Caki2 (cell line): ENCODE measurements around the gene HAAO. TPM values are rescaled to one million over a fixed set of nuclear protein-coding genes. Genes with fewer than 3 reads are reported as not detected.
A peak's percentile ranks its signal among the peaks of the same experiment; 100 is the strongest.

ENCODE experiments used
- DNase-seq: peaks from one replicate; pipeline ENCODE4 v3.0.0-alpha.2; 2015; ENCODE audit warnings: low read depth
- in situ Hi-C: cut with HindIII; loops from 2 replicates; pipeline ENCODE4 v1.10.0; 2016; ENCODE audit warnings: low sequenced_read_pairs, low pct_unique_long_range_greater_than_20kb, mixed read lengths
- total RNA-seq: library from RNA; depleted of rRNA; stranded (reverse); fragments of >200 nt; shearing (Covaris generic); gene quantifications from 2 replicates; pipeline ENCODE4 v1.2.3, GENCODE V29; 2014; ENCODE audit warnings: low replicate concordance

HAAO gene
- total RNA-seq, 1 experiment from 2014 or later, result not detected

DNA sequence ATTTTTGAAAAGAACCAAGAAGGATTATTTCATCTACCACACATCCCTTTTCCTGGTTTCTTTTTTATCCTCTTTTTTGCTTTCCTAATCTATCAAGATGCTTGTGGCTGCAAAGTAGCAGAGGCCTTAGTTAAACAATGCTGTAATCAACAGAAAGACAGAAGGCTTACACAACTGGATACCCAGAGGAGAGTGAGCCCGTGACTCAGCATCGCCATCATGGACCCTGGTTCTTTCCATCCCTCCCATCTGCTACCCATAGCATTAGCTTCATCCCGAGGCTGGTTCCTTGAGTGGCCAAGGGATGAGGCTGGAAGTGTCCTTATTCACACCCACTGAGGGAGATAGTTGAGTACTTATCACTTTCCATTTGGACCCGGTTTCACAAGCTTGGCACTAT is 7.5 kb upstream of the HAAO start:
- in situ Hi-C loops, result no loop called here
- no peak for DNase-seq

- no peak for DNase-seq
- in situ Hi-C loops, result no loop called here
These were observed 4.9 kb upstream of the HAAO start for GRCh38 chr2:42797281-42797680.

DNA sequence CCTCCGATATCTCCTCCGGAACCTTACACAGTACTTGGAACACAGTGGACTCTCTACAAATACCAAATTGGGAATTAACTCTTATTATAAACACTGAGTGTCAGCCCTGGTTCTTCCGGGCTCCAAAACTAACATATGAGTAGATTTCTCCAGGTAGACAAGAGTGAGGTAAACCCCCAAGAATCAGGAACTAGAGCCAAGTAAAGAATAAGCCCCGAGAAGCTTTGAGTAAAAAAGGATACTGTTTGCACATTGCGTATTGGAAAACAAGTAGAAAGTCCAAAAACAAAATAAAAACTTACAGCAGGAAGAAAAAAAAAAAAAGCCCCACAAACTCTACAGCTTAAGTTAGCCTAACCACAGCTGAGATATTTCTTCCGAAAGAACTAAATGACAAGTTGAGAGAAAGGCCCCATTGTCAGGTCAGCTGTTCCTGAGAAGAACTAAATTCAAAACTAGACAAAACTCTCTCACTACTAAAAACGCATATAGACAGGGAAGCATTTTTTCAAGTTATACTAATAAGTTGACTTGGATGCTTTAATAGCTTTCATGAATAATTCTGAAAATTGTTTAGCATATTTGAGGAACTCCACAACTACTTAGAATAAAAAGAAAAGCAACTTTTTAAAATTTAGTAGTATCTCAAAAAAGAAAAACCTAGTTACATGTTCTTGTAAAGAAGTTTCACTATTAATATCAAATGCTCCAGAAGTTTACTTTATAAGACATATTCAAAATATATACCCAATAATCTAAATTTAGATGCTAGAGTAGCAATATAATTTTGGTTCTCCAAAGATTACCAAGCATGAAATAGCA is 4.3 kb upstream of the HAAO start:
- in situ Hi-C loops, result no loop called here

DNA sequence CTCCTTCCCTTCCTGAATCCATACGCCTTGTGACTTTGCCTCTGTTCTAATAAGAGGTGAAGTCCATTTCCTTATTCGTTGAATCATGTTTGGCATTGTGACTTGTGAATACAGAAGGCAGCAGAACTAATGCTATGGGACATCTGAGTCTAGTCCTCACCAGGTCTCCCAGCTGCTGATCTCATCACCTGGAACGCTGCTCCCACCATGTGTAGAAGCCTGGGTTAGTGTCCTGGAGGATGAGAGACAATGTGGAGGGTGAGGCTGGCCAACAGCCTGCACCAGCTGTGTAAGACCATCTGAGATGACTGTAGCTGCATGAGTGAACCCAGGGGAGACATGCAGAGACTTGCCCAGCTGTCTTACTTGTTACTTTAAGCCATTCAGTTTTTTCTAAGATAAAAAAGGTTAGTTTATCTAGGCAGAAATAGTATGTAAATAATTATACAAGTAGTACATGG is 3.5 kb upstream of the HAAO start:
- peak; percentile 12 for DNase-seq
- in situ Hi-C loops, result no loop called here

More for the DNA sequence above, 4.3 kb upstream of the HAAO start:
- no peak for DNase-seq

- in situ Hi-C loops, result no loop called here
- DNase-seq, result no peak
These were observed 2.9 kb upstream of the HAAO start for GRCh38 chr2:42795275-42795674.

DNA sequence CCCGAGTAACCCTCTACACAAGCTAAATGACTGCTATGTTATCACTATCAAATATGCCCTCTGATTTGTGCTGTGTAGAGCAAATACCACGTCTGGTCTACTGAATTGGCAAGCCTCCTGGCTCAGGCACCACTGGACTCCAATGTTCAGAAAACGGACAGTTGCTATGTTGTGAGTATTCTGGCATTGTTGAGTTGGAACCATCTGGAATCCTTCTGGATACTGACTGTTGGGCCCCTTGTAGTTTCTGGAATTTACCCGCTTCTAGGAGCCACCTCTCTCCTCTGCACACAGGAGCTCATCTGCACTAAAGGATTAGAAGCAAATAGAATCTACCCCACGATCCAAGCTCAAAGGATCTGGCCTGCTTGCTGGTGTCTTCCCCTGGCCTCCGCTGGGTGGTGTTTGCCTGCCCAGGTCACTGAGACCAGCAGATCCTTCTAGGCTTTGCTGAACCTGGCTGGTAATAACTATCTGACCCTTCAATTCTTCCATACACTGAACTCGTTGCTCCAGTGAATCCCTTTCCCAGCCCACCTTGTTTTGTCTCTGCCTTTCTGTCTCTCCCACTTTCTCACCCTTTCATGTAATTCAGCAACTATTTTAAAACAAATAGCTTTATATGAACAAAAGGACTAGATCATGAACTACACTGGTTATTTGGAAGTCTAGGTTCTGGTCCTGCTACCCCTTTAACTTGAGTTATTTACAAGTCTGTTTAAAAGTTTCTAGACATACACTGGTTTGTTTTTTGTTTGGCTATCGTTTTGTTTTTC is 2.1 kb upstream of the HAAO start:
- no peak for DNase-seq
- in situ Hi-C loops, result no loop called here

DNA sequence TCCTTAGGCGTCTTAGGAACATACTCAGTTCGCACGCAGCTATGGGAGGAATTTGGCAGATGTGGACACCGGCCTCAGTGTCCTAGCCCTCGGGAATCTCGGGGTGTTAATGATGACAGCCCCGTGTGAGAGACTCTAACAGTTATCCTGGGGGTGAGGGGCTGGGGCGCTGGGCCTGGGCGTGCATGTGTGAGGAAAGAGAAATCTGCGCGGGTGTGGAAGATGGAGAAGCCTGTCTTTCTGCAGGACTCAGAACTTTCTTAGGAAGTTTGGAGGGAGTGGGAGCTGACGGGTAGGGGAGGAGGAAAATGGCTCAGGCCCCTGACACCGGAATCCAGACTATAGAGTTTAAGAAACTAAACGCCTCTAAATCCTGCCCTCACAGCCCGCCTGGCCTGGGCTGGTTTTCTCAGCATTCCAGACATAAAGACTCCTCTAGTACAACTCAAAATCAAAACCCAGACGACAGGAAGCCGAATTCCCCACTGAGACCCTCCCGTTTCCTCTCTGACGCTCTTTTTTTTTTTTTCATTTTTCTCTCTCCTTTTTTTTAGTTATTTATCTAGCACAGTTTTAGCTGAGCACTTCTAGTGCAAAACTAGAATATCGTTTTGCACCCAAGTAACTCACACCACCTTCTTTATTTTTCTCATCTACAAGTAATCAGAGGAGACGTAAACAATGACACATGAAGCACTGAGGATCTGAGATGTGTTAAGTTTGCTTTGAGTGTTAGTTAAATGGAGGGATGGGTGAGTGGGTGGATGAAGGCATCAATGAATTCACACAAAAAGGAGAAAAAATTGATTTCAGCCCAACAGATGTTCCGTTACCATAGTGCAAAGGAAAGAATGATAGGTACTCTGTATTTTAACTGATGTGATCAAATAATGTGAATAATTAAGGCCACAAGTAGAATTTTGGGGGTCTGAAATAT is 1.2 kb upstream of the HAAO start:
- in situ Hi-C loops, result no loop called here
- DNase-seq, result no peak

GRCh38 chr2:42792087-42792582 is 248 bp downstream of the HAAO start:
- no peak for DNase-seq
- in situ Hi-C loops, result no loop called here

DNA sequence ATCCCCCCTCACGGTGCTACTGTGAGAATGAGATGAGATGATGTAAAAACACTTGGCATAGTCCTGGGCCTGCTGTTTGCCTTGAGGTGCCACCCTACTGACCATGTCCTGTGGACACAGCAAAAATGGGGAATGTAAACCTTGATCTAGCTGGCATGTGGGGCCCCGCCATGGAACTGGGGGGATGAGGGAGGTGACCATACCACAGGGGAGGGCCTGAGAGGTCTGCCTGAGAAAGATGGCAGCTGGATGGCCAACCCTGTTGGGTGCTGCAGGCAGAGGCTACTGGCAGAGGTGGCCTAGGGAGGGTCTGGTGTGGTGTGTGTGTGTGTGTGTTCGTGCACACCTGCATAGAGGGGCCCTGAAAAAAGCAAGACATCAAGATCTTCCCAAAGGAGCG is 777 bp downstream of the HAAO start:
- DNase-seq, result no peak
- in situ Hi-C loops, result no loop called here

DNA sequence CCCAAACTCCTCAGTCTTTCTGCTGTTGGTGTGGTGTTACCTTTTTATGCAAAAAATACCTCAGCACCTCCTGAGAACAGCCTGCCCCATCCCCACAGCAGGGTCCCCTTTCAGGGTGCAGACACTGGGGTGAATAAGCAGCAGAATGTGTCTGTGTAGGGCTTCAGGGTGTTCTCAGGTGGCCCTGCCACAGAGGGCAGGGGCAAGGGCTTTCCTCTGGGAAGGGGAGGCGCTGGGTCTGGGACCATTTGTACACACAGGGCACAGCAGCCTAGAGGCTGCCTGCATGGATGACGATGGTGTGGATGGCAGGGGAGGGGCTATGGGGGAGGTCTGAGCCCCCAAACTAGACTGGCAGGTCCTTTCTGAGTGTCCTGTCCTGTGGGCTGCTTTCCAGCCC is 2.6 kb downstream of the HAAO start:
- DNase-seq, result no peak
- in situ Hi-C loops, result no loop called here

- no peak for DNase-seq
- in situ Hi-C loops, result no loop called here
These were observed 3.5 kb downstream of the HAAO start for GRCh38 chr2:42788882-42789281.

DNA sequence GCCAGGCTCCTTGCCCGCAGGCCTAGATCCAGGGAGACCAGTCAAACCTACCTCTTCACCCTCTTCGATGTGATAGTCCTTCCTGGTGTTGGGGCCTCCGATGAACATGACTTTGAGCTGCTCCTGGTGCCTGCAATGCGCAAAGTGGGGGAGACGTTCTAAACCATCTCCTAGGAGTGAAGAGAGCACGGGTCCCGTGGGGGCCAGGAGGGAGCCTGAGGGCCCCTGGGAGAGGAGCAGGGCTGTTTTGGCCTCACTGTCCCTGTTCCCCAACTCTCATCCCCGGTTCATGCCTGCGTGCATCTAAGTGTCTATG is 3.9 kb downstream of the HAAO start:
- no peak for DNase-seq
- in situ Hi-C loops, result no loop called here

DNA sequence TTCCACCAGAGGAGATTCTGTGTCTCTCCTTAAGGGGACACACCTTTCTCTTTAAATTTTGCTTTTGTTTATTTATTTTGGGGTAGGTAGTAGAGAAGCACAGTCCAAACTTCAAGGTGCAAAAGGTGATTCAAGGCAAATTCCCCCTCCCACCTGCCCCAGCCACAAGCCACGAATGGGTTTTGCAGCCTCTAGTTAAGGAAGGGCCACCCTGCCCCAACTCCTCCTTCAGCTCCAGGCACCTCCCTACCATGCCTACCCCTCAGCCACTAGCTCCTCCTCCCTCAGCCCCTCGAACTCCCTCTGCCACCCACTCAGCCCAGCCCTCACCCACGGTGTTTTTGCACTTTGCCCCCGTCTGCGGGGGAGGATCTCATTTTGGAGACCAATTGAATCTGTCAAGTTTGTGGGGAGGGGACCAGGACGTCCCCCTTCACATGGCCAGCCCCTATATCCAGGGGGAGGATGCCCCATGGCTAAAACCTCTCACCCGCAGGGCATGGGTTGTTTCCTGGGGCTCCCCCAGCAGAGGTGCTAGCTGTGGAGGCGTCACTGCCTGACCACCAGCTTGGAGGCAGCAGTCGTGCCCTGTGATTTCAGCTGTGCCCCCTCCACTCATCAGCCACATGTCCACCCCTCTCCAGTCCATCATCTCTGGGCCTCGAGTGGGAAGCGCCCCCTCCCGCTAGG is 4.5 kb downstream of the HAAO start:
- no peak for DNase-seq
- in situ Hi-C loops, result no loop called here

DNA sequence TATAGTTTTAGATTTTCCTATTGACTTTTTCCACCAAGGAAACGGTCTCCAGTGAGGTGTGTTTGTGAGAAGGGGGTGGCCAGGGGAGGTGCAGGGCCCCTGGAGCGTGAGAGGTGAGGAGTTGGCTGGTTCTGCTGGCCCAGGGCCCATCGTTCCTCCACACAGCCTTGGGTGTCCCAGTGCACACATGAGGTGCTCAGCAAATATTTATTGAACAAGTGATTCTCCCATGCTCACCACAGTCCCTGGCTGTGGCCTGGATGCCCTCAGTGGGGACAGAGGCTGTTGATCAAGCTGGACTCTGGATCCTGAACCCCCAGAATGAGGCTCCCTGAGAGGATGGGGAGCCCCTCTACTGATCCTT is 5.0 kb downstream of the HAAO start:
- DNase-seq, result no peak
- in situ Hi-C loops, result no loop called here

DNA sequence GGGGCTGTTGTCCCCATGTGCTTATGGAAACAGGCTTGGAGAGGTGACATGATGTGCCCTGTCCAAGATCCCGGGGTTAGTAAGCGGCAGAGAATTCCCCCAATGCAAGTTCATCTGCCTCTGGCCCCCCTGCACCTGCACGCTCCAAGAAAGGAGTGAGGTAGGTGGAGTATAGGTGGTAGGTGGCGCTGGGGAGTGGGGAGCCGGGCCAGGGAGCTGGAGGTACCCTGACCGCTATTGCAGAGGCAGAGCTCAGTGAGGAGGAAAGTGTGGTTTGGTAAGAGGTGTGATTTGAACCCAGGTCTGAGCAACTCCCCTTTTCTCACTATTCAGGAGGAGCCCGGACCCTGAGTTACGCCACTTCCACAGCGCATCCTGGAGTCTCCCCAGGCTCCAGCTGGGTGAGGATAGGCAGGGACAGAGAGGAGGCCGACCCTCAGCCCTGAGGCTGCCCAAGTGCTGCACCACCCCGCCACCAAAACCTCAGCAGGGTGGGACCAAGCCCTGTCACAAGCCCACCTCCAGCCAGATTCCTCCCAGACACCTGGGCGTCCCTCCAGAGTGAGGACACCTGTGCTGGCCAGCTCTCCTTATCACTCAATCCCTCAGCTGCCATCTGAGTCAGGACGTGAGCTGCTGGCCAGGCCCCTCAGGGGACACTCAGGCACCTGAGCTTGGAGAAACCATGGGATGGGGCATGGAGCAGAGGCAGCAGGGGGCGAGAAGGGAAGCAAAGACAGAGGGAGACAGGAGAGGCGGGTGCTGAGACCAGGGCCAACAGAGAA is 5.6 kb downstream of the HAAO start:
- no peak for DNase-seq
- in situ Hi-C loops, result no loop called here

DNA sequence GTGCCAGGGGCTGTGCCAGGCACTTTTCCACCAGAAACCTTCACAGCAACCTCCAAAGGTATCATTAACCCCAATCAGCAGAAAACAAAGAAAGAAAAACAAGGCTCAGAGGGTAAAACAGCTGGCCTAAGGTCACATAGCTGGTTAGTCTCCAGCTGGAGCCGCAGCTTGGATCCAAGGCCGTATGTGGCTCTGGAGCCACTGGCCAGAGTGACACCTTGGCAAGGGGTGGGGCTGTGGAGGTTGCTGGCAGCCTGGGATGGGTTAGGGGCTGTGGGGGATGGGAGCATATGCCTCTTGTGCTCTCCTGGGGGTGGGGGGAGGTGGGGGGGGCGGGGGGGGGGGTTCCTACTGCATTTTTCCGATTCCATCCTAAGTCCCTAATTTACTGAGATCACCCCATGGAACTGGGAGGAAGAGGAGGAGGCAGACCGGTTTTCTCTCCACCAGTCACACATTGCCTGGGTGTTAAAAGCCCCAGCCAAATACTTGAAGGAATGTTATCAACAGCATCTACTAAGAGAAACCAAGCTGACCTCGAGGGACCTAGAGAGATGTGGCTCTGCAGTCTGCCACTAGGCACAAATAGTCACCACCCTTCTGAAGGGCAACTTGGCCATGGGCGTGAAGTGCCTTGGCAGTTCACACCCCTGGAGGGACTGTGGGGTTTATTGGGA is 8.0 kb downstream of the HAAO start:
- in situ Hi-C loops, result no loop called here
- DNase-seq, result no peak

DNA sequence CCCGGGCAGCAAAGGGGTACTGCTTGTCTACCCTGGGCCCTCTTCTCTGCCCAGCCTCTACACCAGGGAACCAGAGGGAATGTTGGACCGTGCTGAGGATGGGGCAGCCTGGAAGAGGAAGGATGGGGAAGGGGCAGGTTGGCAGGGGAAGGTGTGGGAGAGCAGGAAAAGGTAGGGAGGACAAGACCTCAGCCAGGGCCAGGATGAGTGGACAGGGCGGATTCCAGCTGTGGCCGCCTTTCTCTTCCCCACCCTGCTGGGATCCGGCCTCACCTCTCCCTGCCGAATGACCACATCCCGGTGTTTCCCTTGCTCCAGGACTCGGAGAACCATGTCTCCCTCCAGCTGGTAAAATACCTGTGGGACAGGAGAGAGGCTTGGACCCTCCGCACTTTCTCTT is 8.9 kb downstream of the HAAO start:
- in situ Hi-C loops, result no loop called here
- DNase-seq, result no peak
